ENCODE measurements around the gene MSS51.

- TF ChIP-seq GATA3 (IDR thresholded peaks at IDR 0.05; ENCODE audit: low read depth, low read length) (no peak), GATA2 (IDR thresholded peaks at IDR 0.05; ENCODE audit: low read depth, low read length) (no peak)
These were observed 19.7 kb downstream of the MSS51 start, which contains the start of gene ANXA7 for GRCh38 chr10:73413528-73414229.

All from SH-SY5Y (cell line).